ENCODE data around the gene MTOR. TPM values are rescaled to one million over a fixed set of nuclear protein-coding genes. Genes with fewer than 3 reads are reported as not detected.

The MTOR gene
- total RNA-seq, 2 experiments from 2014 or later = 38.5 to 39.0 TPM

GRCh38 chr1:11058595-11059154 lies 203.7 kb downstream of the MTOR start:
- Mint-ChIP-seq H3K9me3 (no peaks in the 10 kb centered on the region), H3K36me3 (ENCODE audit: low read depth) (peaks cover 28% of the 10 kb centered on the region)

GRCh38 chr1:11058026-11058425 lies 204.3 kb downstream of the MTOR start:
- CTCF ChIA-PET = interaction anchor here (3.1 kb wide), 1 partner anchor 21 kb away, joined by 17 read pairs; no protein-coding TSS in a partner anchor
- Mint-ChIP-seq H3K36me3 (ENCODE audit: low read depth) (peaks cover 26% of the 10 kb centered on the region), H3K27ac (peak overlapping the region; percentile 53), H3K4me3 (peak overlapping the region; percentile 95), H3K27me3 (ENCODE audit: low read depth) (no peaks in the 10 kb centered on the region), H3K4me1 (ENCODE audit: low read depth) (peaks cover 43% of the 10 kb centered on the region), H3K9me3 (no peaks in the 10 kb centered on the region)
- DNase-seq = no peak
- intact Hi-C loops (cut with micrococcal nuclease) = loop anchor here (5.0 kb wide), 1 partner anchor 589 kb away; no protein-coding TSS in a partner anchor

More at GRCh38 chr1:11058595-11059154, 203.7 kb downstream of the MTOR start:
- Mint-ChIP-seq H3K27ac (peak overlapping the region; percentile 82), H3K4me3 (peak overlapping the region; percentile 95), H3K4me1 (ENCODE audit: low read depth) (peaks cover 47% of the 10 kb centered on the region), H3K27me3 (ENCODE audit: low read depth) (no peaks in the 10 kb centered on the region)
- CTCF ChIA-PET = interaction anchor here (0.6 to 3.1 kb wide), 3 partner anchors 21 to 824 kb away, joined by 3 to 17 read pairs (median 4); no protein-coding TSS in a partner anchor
- DNase-seq = no peak
- intact Hi-C loops (cut with micrococcal nuclease) = loop anchor here (5.0 kb wide), 1 partner anchor 589 kb away; no protein-coding TSS in a partner anchor

GRCh38 chr1:11057477-11057876 lies 204.9 kb downstream of the MTOR start:
- Mint-ChIP-seq H3K9me3 (no peaks in the 10 kb centered on the region), H3K27ac (peak overlapping the region; percentile 53), H3K27me3 (ENCODE audit: low read depth) (no peaks in the 10 kb centered on the region), H3K4me1 (ENCODE audit: low read depth) (peaks cover 38% of the 10 kb centered on the region), H3K36me3 (ENCODE audit: low read depth) (peaks cover 24% of the 10 kb centered on the region), H3K4me3 (peak overlapping the region; percentile 44)
- intact Hi-C loops (cut with micrococcal nuclease) = loop anchor here (5.0 kb wide), 1 partner anchor 590 kb away; no protein-coding TSS in a partner anchor
- CTCF ChIA-PET = interaction anchor here (3.1 kb wide), 1 partner anchor 20 kb away, joined by 17 read pairs; no protein-coding TSS in a partner anchor
- no peak for DNase-seq

Other genes starting within 250 kb of the MTOR start
- 100 to 1,000 TPM; 158 to 159 TPM for gene TARDBP, start 249.9 kb downstream of the MTOR start, total RNA-seq
- under 1 TPM; 0.17 to 0.31 TPM for gene MASP2, start 215.3 kb downstream of the MTOR start, total RNA-seq
- gene SRM, start 202.5 kb downstream of the MTOR start, total RNA-seq = 100 to 1,000 TPM; 207 to 222 TPM
- gene EXOSC10, start 162.7 kb downstream of the MTOR start, total RNA-seq = 10 to 100 TPM; 57.9 to 59.3 TPM
- not detected for gene ANGPTL7, start 73.2 kb downstream of the MTOR start, total RNA-seq
- 10 to 100 TPM; 19.9 to 20.2 TPM for gene UBIAD1, start 10.6 kb upstream of the MTOR start, total RNA-seq
- gene DISP3, start 216.6 kb upstream of the MTOR start, total RNA-seq = under 1 TPM; 0.07 to 0.17 TPM

Data from activated naive CD4-positive, alpha-beta T cell treated with anti-CD3 and anti-CD28 coated beads for 36 hours (primary cell).